ENCODE data around the gene ITGA3. TPM values are rescaled to one million over a fixed set of nuclear protein-coding genes. Genes with fewer than 3 reads are reported as not detected.

Gene ITGA3
- total RNA-seq, 1 donor from 2014 or later, result 13.2 TPM

- Mint-ChIP-seq H3K4me3 (ENCODE audit: unreplicated experiment) (no peak overlapping the region), H3K27me3 (ENCODE audit: unreplicated experiment) (peaks cover 10% of the 10 kb centered on the region), H3K4me1 (ENCODE audit: low read depth, unreplicated experiment) (peaks cover 11% of the 10 kb centered on the region), H3K9me3 (ENCODE audit: unreplicated experiment) (peaks cover 7% of the 10 kb centered on the region), H3K27ac (ENCODE audit: unreplicated experiment) (no peak overlapping the region), H3K36me3 (ENCODE audit: unreplicated experiment) (no peaks in the 10 kb centered on the region)
- no peak for TF ChIP-seq CTCF (IDR thresholded peaks at IDR 0.05; ENCODE audit: partially characterized antibody, unreplicated experiment)
- DNase-seq, result no peak
Observed at GRCh38 chr17:50047488-50048126, 8.3 kb upstream of the ITGA3 start.

GRCh38 chr17:50048146-50048720, 7.7 kb upstream of the ITGA3 start:
- Mint-ChIP-seq H3K4me3 (ENCODE audit: unreplicated experiment) (no peak overlapping the region), H3K4me1 (ENCODE audit: low read depth, unreplicated experiment) (peaks cover 18% of the 10 kb centered on the region), H3K36me3 (ENCODE audit: unreplicated experiment) (no peaks in the 10 kb centered on the region), H3K9me3 (ENCODE audit: unreplicated experiment) (peaks cover 7% of the 10 kb centered on the region), H3K27ac (ENCODE audit: unreplicated experiment) (no peak overlapping the region), H3K27me3 (ENCODE audit: unreplicated experiment) (peaks cover 14% of the 10 kb centered on the region)
- DNase-seq, result no peak
- TF ChIP-seq CTCF (IDR thresholded peaks at IDR 0.05; ENCODE audit: partially characterized antibody, unreplicated experiment), result no peak

- peaks cover 16% of the 10 kb centered on the region for H3K27me3 Mint-ChIP-seq (ENCODE audit: unreplicated experiment)
- DNase-seq, result no peak
Observed at GRCh38 chr17:50048988-50049387, 6.9 kb upstream of the ITGA3 start.

GRCh38 chr17:50049636-50050035, 6.3 kb upstream of the ITGA3 start:
- Mint-ChIP-seq H3K27me3 (ENCODE audit: unreplicated experiment) (peaks cover 16% of the 10 kb centered on the region), H3K4me1 (ENCODE audit: low read depth, unreplicated experiment) (peaks cover 22% of the 10 kb centered on the region), H3K27ac (ENCODE audit: unreplicated experiment) (no peak overlapping the region), H3K36me3 (ENCODE audit: unreplicated experiment) (no peaks in the 10 kb centered on the region), H3K9me3 (ENCODE audit: unreplicated experiment) (peaks cover 5% of the 10 kb centered on the region), H3K4me3 (ENCODE audit: unreplicated experiment) (no peak overlapping the region)
- no peak for TF ChIP-seq CTCF (IDR thresholded peaks at IDR 0.05; ENCODE audit: partially characterized antibody, unreplicated experiment)
- no peak for DNase-seq

More at GRCh38 chr17:50048988-50049387, 6.9 kb upstream of the ITGA3 start:
- H3K4me3 Mint-ChIP-seq (ENCODE audit: unreplicated experiment), result no peak overlapping the region
- H3K4me1 Mint-ChIP-seq (ENCODE audit: low read depth, unreplicated experiment), result peaks cover 22% of the 10 kb centered on the region
- no peak for TF ChIP-seq CTCF (IDR thresholded peaks at IDR 0.05; ENCODE audit: partially characterized antibody, unreplicated experiment)
- H3K36me3 Mint-ChIP-seq (ENCODE audit: unreplicated experiment), result no peaks in the 10 kb centered on the region
- no peak overlapping the region for H3K27ac Mint-ChIP-seq (ENCODE audit: unreplicated experiment)
- peaks cover 6% of the 10 kb centered on the region for H3K9me3 Mint-ChIP-seq (ENCODE audit: unreplicated experiment)

- Mint-ChIP-seq H3K4me3 (ENCODE audit: unreplicated experiment) (no peak overlapping the region), H3K9me3 (ENCODE audit: unreplicated experiment) (peaks cover 3% of the 10 kb centered on the region), H3K4me1 (ENCODE audit: low read depth, unreplicated experiment) (peaks cover 26% of the 10 kb centered on the region), H3K36me3 (ENCODE audit: unreplicated experiment) (no peaks in the 10 kb centered on the region), H3K27ac (ENCODE audit: unreplicated experiment) (no peak overlapping the region), H3K27me3 (ENCODE audit: unreplicated experiment) (peaks cover 20% of the 10 kb centered on the region)
- no peak for TF ChIP-seq CTCF (IDR thresholded peaks at IDR 0.05; ENCODE audit: partially characterized antibody, unreplicated experiment)
- no peak for DNase-seq
Observed at GRCh38 chr17:50050431-50051032, 5.4 kb upstream of the ITGA3 start.
